LNCAP (cell line): ENCODE measurements around the gene TMEM135.

Experiments
- CTCF ChIP-seq: fragments of 450-650 bp; IDR thresholded peaks from 2 replicates; pipeline ENCODE4 v1.5.1; 2017; ENCODE audit warnings: mild to moderate bottlenecking

The TMEM135 gene

GRCh38 chr11:87366763-87367405 lies 329.1 kb downstream of the TMEM135 start:
- no peak for TF ChIP-seq CTCF

- TF ChIP-seq CTCF: no peak
Observed at GRCh38 chr11:87368151-87368550, 330.4 kb downstream of the TMEM135 start.

- no peak for TF ChIP-seq CTCF
Observed at GRCh38 chr11:87368858-87369480, 331.2 kb downstream of the TMEM135 start.

- no peak for TF ChIP-seq CTCF
Observed at GRCh38 chr11:87369888-87370287, 332.2 kb downstream of the TMEM135 start.

GRCh38 chr11:87372065-87372464 lies 334.3 kb downstream of the TMEM135 start:
- TF ChIP-seq CTCF: no peak
